DND-41 (cell line): ENCODE measurements around the gene RHOH.

ENCODE experiments used
- ATAC-seq: fragments of 200-7000 bp; cut with Tn5 transposase; 3 replicates; pipeline ENCODE4 v1.9.1; 2021; ENCODE audit warnings: low read depth; ENCODE audit not compliant: insufficient read depth
- DNase-seq: peaks from one replicate; pipeline ENCODE4 v3.0.0-alpha.2; 2020
- H2AFZ ChIP-seq: 2 replicates; pipeline ENCODE4 v1.6.0; 2012; ENCODE audit warnings: low read depth, low read length
- H3K27ac ChIP-seq: 2 replicates; pipeline ENCODE4 v1.5.1; 2012; ENCODE audit warnings: low read length, inconsistent platforms
- H3K27me3 ChIP-seq: fragments of 200-600 bp; sonication (generic); 2 replicates; pipeline ENCODE4 v1.6.0; 2012; ENCODE audit warnings: low read length, mild to moderate bottlenecking, inconsistent platforms; ENCODE audit not compliant: insufficient read depth, poor library complexity
- H3K36me3 ChIP-seq: 2 replicates; pipeline ENCODE4 v1.5.1; 2012; ENCODE audit warnings: low read length, inconsistent platforms; ENCODE audit not compliant: insufficient read depth
- H3K4me1 ChIP-seq: 2 replicates; pipeline ENCODE4 v1.5.1; 2012; ENCODE audit warnings: mild to moderate bottlenecking, low read length; ENCODE audit not compliant: insufficient read depth
- H3K4me2 ChIP-seq: 2 replicates; pipeline ENCODE4 v1.6.0; 2012; ENCODE audit warnings: mild to moderate bottlenecking, moderate library complexity, low read length, inconsistent platforms; ENCODE audit not compliant: insufficient read depth
- H3K4me3 ChIP-seq, 2 experiments: fragments of 200-600 bp in 1 of 2; shearing (Covaris generic) in 1 of 2; 2 replicates each; pipeline ENCODE4 v1.5.1; 2012 to 2016; ENCODE audit warnings: inconsistent platforms in 2 of 2, low read length in 2 of 2, mild to moderate bottlenecking in 2 of 2, low read depth in 1 of 2, moderate library complexity in 1 of 2
- H3K79me2 ChIP-seq: 2 replicates; pipeline ENCODE4 v1.6.0; 2012; ENCODE audit warnings: low read length, inconsistent platforms; ENCODE audit not compliant: insufficient read depth
- H3K9ac ChIP-seq: 2 replicates; pipeline ENCODE4 v1.6.0; 2012; ENCODE audit warnings: low read depth, mild to moderate bottlenecking, inconsistent platforms, low read length, moderate library complexity
- H3K9me3 ChIP-seq: 2 replicates; pipeline ENCODE4 v1.5.1; 2012; ENCODE audit warnings: low read length, moderate library complexity, mild to moderate bottlenecking, inconsistent platforms; ENCODE audit not compliant: insufficient read depth, severe bottlenecking
- H4K20me1 ChIP-seq: 2 replicates; pipeline ENCODE4 v1.6.0; 2012; ENCODE audit warnings: low read length; ENCODE audit not compliant: insufficient read depth
- EZH2 ChIP-seq: IDR thresholded peaks from 3 replicates; pipeline ENCODE4 v1.6.1; 2012; ENCODE audit warnings: borderline replicate concordance, low read depth, mild to moderate bottlenecking, moderate library complexity, low read length, inconsistent platforms; ENCODE audit not compliant: severe bottlenecking
- TF ChIP-seq, protein P1 (sequence below): IDR thresholded peaks from 2 replicates; pipeline ENCODE4 v1.5.1; 2012; ENCODE audit warnings: borderline replicate concordance, low read length, moderate library complexity, mild to moderate bottlenecking; ENCODE audit not compliant: poor library complexity, severe bottlenecking; ENCODE audit errors: extremely low read depth

Gene RHOH

GRCh38 chr4:40233227-40233626 is 36.4 kb downstream of the RHOH start:
- no peak overlapping the region for H2AFZ ChIP-seq
- no peak overlapping the region for H3K9ac ChIP-seq
- peaks cover 93% of the 10 kb centered on the region for H4K20me1 ChIP-seq
- DNase-seq = no peak
- H3K4me3 ChIP-seq = no peak overlapping the region
- no peak for ATAC-seq
- peaks cover 79% of the 10 kb centered on the region for H3K36me3 ChIP-seq
- H3K79me2 ChIP-seq = peaks cover 100% of the 10 kb centered on the region
- H3K9me3 ChIP-seq = no peaks in the 10 kb centered on the region
- TF ChIP-seq, protein P1, sequence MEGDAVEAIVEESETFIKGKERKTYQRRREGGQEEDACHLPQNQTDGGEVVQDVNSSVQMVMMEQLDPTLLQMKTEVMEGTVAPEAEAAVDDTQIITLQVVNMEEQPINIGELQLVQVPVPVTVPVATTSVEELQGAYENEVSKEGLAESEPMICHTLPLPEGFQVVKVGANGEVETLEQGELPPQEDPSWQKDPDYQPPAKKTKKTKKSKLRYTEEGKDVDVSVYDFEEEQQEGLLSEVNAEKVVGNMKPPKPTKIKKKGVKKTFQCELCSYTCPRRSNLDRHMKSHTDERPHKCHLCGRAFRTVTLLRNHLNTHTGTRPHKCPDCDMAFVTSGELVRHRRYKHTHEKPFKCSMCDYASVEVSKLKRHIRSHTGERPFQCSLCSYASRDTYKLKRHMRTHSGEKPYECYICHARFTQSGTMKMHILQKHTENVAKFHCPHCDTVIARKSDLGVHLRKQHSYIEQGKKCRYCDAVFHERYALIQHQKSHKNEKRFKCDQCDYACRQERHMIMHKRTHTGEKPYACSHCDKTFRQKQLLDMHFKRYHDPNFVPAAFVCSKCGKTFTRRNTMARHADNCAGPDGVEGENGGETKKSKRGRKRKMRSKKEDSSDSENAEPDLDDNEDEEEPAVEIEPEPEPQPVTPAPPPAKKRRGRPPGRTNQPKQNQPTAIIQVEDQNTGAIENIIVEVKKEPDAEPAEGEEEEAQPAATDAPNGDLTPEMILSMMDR = no peak
- TF ChIP-seq EZH2 = no peak
- H3K27me3 ChIP-seq = no peaks in the 10 kb centered on the region
- no peak overlapping the region for H3K27ac ChIP-seq
- peaks cover 58% of the 10 kb centered on the region for H3K4me1 ChIP-seq
- H3K4me2 ChIP-seq = no peak overlapping the region

GRCh38 chr4:40234519-40235039 is 37.7 kb downstream of the RHOH start:
- Histone ChIP-seq H3K9ac (no peak overlapping the region), H3K79me2 (peaks cover 100% of the 10 kb centered on the region), H2AFZ (no peak overlapping the region), H3K4me3 (no peak overlapping the region), H3K4me1 (peaks cover 55% of the 10 kb centered on the region), H3K9me3 (no peaks in the 10 kb centered on the region), H4K20me1 (peaks cover 95% of the 10 kb centered on the region), H3K27me3 (no peaks in the 10 kb centered on the region), H3K36me3 (peaks cover 81% of the 10 kb centered on the region), H3K27ac (no peak overlapping the region), H3K4me2 (no peak overlapping the region)
- no peak for TF ChIP-seq EZH2
- TF ChIP-seq, protein P1 = no peak
- DNase-seq = no peak
- no peak for ATAC-seq

- H3K27ac ChIP-seq = peak overlapping the region; percentile 41
- ATAC-seq = 0 out of 3 replicates have a peak, but pooled peaks have one; percentile 2
- no peaks in the 10 kb centered on the region for H3K27me3 ChIP-seq
- no peak overlapping the region for H3K9ac ChIP-seq
- peaks cover 35% of the 10 kb centered on the region for H3K4me1 ChIP-seq
- H3K4me3 ChIP-seq = no peak overlapping the region
- no peak overlapping the region for H2AFZ ChIP-seq
- TF ChIP-seq, protein P1 = no peak
- TF ChIP-seq EZH2 = no peak
- H3K9me3 ChIP-seq = no peaks in the 10 kb centered on the region
- DNase-seq = no peak
- peaks cover 100% of the 10 kb centered on the region for H3K79me2 ChIP-seq
- peaks cover 90% of the 10 kb centered on the region for H4K20me1 ChIP-seq
- peaks cover 90% of the 10 kb centered on the region for H3K36me3 ChIP-seq
- no peak overlapping the region for H3K4me2 ChIP-seq
Measured at GRCh38 chr4:40238008-40238699, 41.3 kb downstream of the RHOH start.
